Heart right ventricle (tissue), 16 donors: ENCODE data around the gene PIWIL4. TPM values are rescaled to one million over a fixed set of nuclear protein-coding genes. Genes with fewer than 3 reads are reported as not detected.
"Not testable (repeated sequence)": the region's sequence is repeated elsewhere in the genome, so short reads cannot be mapped to it uniquely, and the experiment has no call there.

ENCODE experiments used
- ATAC-seq, 8 donors: fragments of 200-7000 bp; cut with Tn5 transposase; one replicate each; pipeline ENCODE4 v1.9.1; 2020; ENCODE audit warnings: mild to moderate bottlenecking in 8 of 8, moderate library complexity in 8 of 8, moderate number of reproducible peaks in 1 of 8
- DNase-seq, 2 donors: peaks; one replicate each; pipeline ENCODE4 v3.0.0-alpha.2; 2020
- H3K27ac ChIP-seq, 10 donors: fragments of 200-600 bp; sonication (generic) in 2 of 10; one replicate each; pipeline versions ENCODE4 v1.5.0 to v1.8.0; 2020 to 2022; ENCODE audit warnings: mild to moderate bottlenecking in 3 of 10
- H3K27me3 ChIP-seq, 7 donors: fragments of 200-600 bp; one replicate each; pipeline ENCODE4 v1.8.0; 2021 to 2022; ENCODE audit warnings: mild to moderate bottlenecking in 2 of 7
- H3K36me3 ChIP-seq, 9 donors: fragments of 200-600 bp; sonication (generic) in 1 of 9; one replicate each; pipeline versions ENCODE4 v1.5.0 to v1.8.0; 2020 to 2022; ENCODE audit warnings: mild to moderate bottlenecking in 2 of 9
- H3K4me1 ChIP-seq, 9 donors: fragments of 200-600 bp; sonication (generic) in 1 of 9; one replicate each; pipeline versions ENCODE4 v1.5.0 to v1.8.0; 2020 to 2022; ENCODE audit warnings: mild to moderate bottlenecking in 4 of 9
- H3K4me3 ChIP-seq, 10 donors: fragments of 200-600 bp; sonication (generic) in 2 of 10; one replicate each; pipeline versions ENCODE4 v1.5.0 to v1.8.0; 2020 to 2022; ENCODE audit warnings: mild to moderate bottlenecking in 7 of 10, moderate library complexity in 2 of 10
- H3K9me3 ChIP-seq, 11 donors: fragments of 200-600 bp in 10 of 11; sonication (generic) in 2 of 11; one replicate each; pipeline versions ENCODE4 v1.5.0 to v1.8.0; 2013 to 2022; ENCODE audit warnings: mild to moderate bottlenecking in 2 of 11, control low read depth in 1 of 11, moderate library complexity in 1 of 11
- CTCF ChIP-seq, 9 donors: fragments of 200-600 bp; sonication (generic) in 2 of 9; IDR thresholded peaks; one replicate each; pipeline versions ENCODE4 v1.5.0 to v1.8.0; 2021 to 2022; ENCODE audit warnings: antibody characterized with exemption in 9 of 9, mild to moderate bottlenecking in 5 of 9, moderate library complexity in 1 of 9
- WGBS, 2 donors: extraction: QIAGEN DNeasy Blood & Tissue Kit; methylation state at CpG; one replicate each; pipeline ENCODE4 v1.1.7; 2013; ENCODE audit warnings: inconsistent platforms in 1 of 2; 5-methylcytosine and 5-hydroxymethylcytosine counted together
- intact Hi-C, 10 donors: fragments of 100-400 bp; cut with DNase I; formaldehyde crosslinking; loops; one replicate each; pipeline versions ENCODE4 v1.11.1 to v1.14.2; 2022
- polyA plus RNA-seq, 2 donors: library from polyadenylated mRNA; stranded (reverse); fragments of 200-250 nt; gene quantifications; one replicate each; pipeline ENCODE4 v1.2.3, GENCODE V29; 2013
- total RNA-seq, 10 donors: library from RNA; stranded (reverse); fragmentation: NEBNext Ultra II Directional in 3 of 10; extraction: Animal tissue kit (Norgen Biotek cat#: 25700) in 3 of 10; gene quantifications; one replicate each; pipeline versions ENCODE4 v1.2.1 to v1.2.4, GENCODE V29; 2021 to 2023
- donor health status: Arrhythmogenic right ventricular cardiomyopathy.
- donor health status: ischemic (EF 13 %, LVEDD 7.1; RV severe dilation, severe dysfunction).
- donor health status: healthy with polysubstance abuse.
- donor health status: DM: no; HTN: yes; CAD: no.
- donor health status: DM: no; HTN: no; CAD: no.
- donor health status: ischemic (EF 25% LVEDD 6.9; RV normal size, moderate dysfunction).
- donor health status: ischemic (EF 25% LVEDD 5.7; RV mildly dilated, moderate dysfunction).
- donor health status: healthy.
- donor health status: DM: yes; HTN: yes; CAD: no.
- donor health status: Ischemic cardiomyopathy.
- donor health status: ischemic (EF 35%, LVEDD 5.7; RV mildly dilated, moderate dysfunction).
- donor health status: nonischemic (EF 11% LVEDD 7.7; RV severe dilation, severe dysfunction).
- donor health status: DM: yes; HTN: yes; CAD: no.
- donor health status: PGD.
- donor health status: ischemic (EF 29% LVEDD 5.4; RV normal size, mild dysfunction).
- donor health status: nonischemic (EF 23%, LVEDD 6.1; RV moderate dilation, normal function).

PIWIL4 gene
- total and polyA plus RNA-seq, 12 donors = 0.37 to 2.6 (median 1.3) TPM

GRCh38 chr11:94623120-94623735 lies 56.1 kb downstream of the PIWIL4 start:
- peak in 1 of 2 donors; percentile 77 for DNase-seq
- Histone ChIP-seq H3K27me3 (no peaks in the 10 kb centered on the region), H3K4me1 (peaks cover 0 to 6% (median 0%) of the 10 kb centered on the region in 9 donors), H3K4me3 (no peak overlapping the region), H3K27ac (no peak overlapping the region), H3K36me3 (peaks cover 0 to 5% (median 0%) of the 10 kb centered on the region in 9 donors), H3K9me3 (peaks cover 0 to 17% (median 0%) of the 10 kb centered on the region in 11 donors)
- peak; percentile 84 to 96 (median 94) for ATAC-seq
- WGBS, 2 donors = 27 to 30% methylated on average over 6 of the region's 6 CpGs
- peak; percentile 74 to 95 (median 87) for TF ChIP-seq CTCF (IDR thresholded peaks at IDR 0.05)
- intact Hi-C loops = loop anchor here (1.0 to 10.0 kb wide), 15 partner anchors 112 to 532 kb away; partner anchors contain the start of genes AMOTL1 (in 6 of the 10), CWC15 (in 4 of the 10), KDM4D (in 4 of the 10) and SRSF8 (in 2 of the 10)

- not testable (repeated sequence) for H3K4me1 ChIP-seq, H3K27ac ChIP-seq, H3K27me3 ChIP-seq, H3K36me3 ChIP-seq, DNase-seq, H3K4me3 ChIP-seq, ATAC-seq
- peaks cover 0 to 17% (median 0%) of the 10 kb centered on the region in 11 donors for H3K9me3 ChIP-seq
- WGBS, 2 donors = 68% methylated on average over 3 of the region's 3 CpGs
- intact Hi-C loops = loop anchor here (10.0 kb wide), 7 partner anchors 109 to 529 kb away; partner anchors contain the start of genes AMOTL1 (in 3 of the 10) and SRSF8 (in 2 of the 10)
Measured at GRCh38 chr11:94625422-94625821, 58.3 kb downstream of the PIWIL4 start.

GRCh38 chr11:94627003-94627560 lies 59.9 kb downstream of the PIWIL4 start:
- not testable (repeated sequence) for H3K27me3 ChIP-seq, H3K27ac ChIP-seq, H3K4me3 ChIP-seq, ATAC-seq, DNase-seq, H3K4me1 ChIP-seq, H3K36me3 ChIP-seq
- peaks cover 0 to 17% (median 0%) of the 10 kb centered on the region in 11 donors for H3K9me3 ChIP-seq
- intact Hi-C loops = loop anchor here (10.0 kb wide), 7 partner anchors 108 to 528 kb away; partner anchors contain the start of genes AMOTL1 (in 3 of the 10) and SRSF8 (in 2 of the 10)
- 85 to 95% methylated on average over 3 of the region's 3 CpGs for WGBS, 2 donors

- Histone ChIP-seq H3K9me3 (peaks cover 0 to 17% (median 0%) of the 10 kb centered on the region in 11 donors), H3K4me3 (no peak overlapping the region), H3K36me3 (no peaks in the 10 kb centered on the region), H3K27me3 (no peaks in the 10 kb centered on the region), H3K27ac (peak overlapping the region in 1 of 10 donors; percentile 10), H3K4me1 (no peaks in the 10 kb centered on the region)
- 79 to 80% methylated on average over 1 of the region's 1 CpG for WGBS, 2 donors
- intact Hi-C loops = loop anchor here (10.0 kb wide), 7 partner anchors 105 to 525 kb away; partner anchors contain the start of genes AMOTL1 (in 3 of the 10) and SRSF8 (in 2 of the 10)
- TF ChIP-seq CTCF (IDR thresholded peaks at IDR 0.05) = no peak
- ATAC-seq (no peak), DNase-seq (no peak)
Measured at GRCh38 chr11:94629741-94630140, 62.6 kb downstream of the PIWIL4 start.

- Histone ChIP-seq H3K27me3 (no peaks in the 10 kb centered on the region), H3K4me3 (no peak overlapping the region), H3K36me3 (no peaks in the 10 kb centered on the region), H3K27ac (peak overlapping the region in 1 of 10 donors; percentile 10), H3K4me1 (no peaks in the 10 kb centered on the region), H3K9me3 (peaks cover 0 to 17% (median 0%) of the 10 kb centered on the region in 11 donors)
- DNase-seq (no peak), ATAC-seq (no peak)
- 72 to 77% methylated on average over 3 of the region's 3 CpGs for WGBS, 2 donors
- no peak for TF ChIP-seq CTCF (IDR thresholded peaks at IDR 0.05)
- intact Hi-C loops = no loop called here
Measured at GRCh38 chr11:94630221-94630620, 63.1 kb downstream of the PIWIL4 start.
